MCF 10A (cell line): ENCODE results near the gene IGFBP1. TPM values are rescaled to one million over a fixed set of nuclear protein-coding genes. Genes with fewer than 3 reads are reported as not detected.

Experiments
- BruUV-seq: library from RNA; stranded (reverse); fragments of 400-500 nt; replicated peaks from 2 replicates; lab custom pipeline; 2021; lab: Mats Ljungman, UMichigan
- CTCF ChIA-PET: fragments of 300-600 bp; sonication (Branson Sonifier 250); formaldehyde crosslinking; extraction: SDS; loops from one replicate; lab custom pipeline; 2021; ENCODE audit warnings: antibody characterized with exemption, inconsistent platforms; lab: Yijun Ruan, JAX
- POLR2A ChIA-PET: fragments of 300-600, 350-650 bp; sonication (Branson Sonifier 250); formaldehyde crosslinking; extraction: SDS; loops from one replicate; lab custom pipeline; 2020; ENCODE audit warnings: antibody characterized with exemption, inconsistent platforms; lab: Yijun Ruan, JAX
- DNase-seq: peaks from one replicate; pipeline ENCODE4 v3.0.0-alpha.2; 2018; ENCODE audit not compliant: unreplicated experiment
- H3K27ac Mint-ChIP-seq: one replicate; pipeline ENCODE4 v1.8.0; 2022; ENCODE audit warnings: mild to moderate bottlenecking, low read depth, mixed read lengths; ENCODE audit not compliant: unreplicated experiment
- H3K27me3 Mint-ChIP-seq: one replicate; pipeline ENCODE4 v1.8.0; 2022; ENCODE audit warnings: mixed read lengths; ENCODE audit not compliant: insufficient read depth, unreplicated experiment
- H3K36me3 Mint-ChIP-seq: one replicate; pipeline ENCODE4 v1.8.0; 2022; ENCODE audit warnings: mild to moderate bottlenecking, moderate library complexity, mixed read lengths; ENCODE audit not compliant: insufficient read depth, unreplicated experiment
- H3K4me1 Mint-ChIP-seq: one replicate; pipeline ENCODE4 v1.8.0; 2022; ENCODE audit warnings: mixed read lengths; ENCODE audit not compliant: insufficient read depth, unreplicated experiment
- H3K4me3 Mint-ChIP-seq: one replicate; pipeline ENCODE4 v1.8.0; 2022; ENCODE audit warnings: mild to moderate bottlenecking, moderate library complexity, mixed read lengths; ENCODE audit not compliant: unreplicated experiment
- H3K9me3 Mint-ChIP-seq: one replicate; pipeline ENCODE4 v1.8.0; 2022; ENCODE audit warnings: mixed read lengths; ENCODE audit not compliant: unreplicated experiment
- CTCF ChIP-seq: fragments of 200-600 bp; IDR thresholded peaks from one replicate; pipeline ENCODE4 v1.8.0; 2022; ENCODE audit warnings: antibody characterized with exemption, mild to moderate bottlenecking; ENCODE audit not compliant: unreplicated experiment
- intact Hi-C: fragments of 100-400 bp; cut with micrococcal nuclease; formaldehyde crosslinking; loops from 2 replicates; pipeline ENCODE4 v1.14.1; 2022
- total RNA-seq: library from RNA; stranded (reverse); gene quantifications from 2 replicates; pipeline ENCODE4 v1.2.3, GENCODE V29; 2022

The IGFBP1 gene
- total RNA-seq, 1 experiment from 2014 or later, result not detected

- Mint-ChIP-seq H3K27ac (no peak overlapping the region), H3K36me3 (no peaks in the 10 kb centered on the region), H3K4me1 (no peaks in the 10 kb centered on the region), H3K27me3 (no peaks in the 10 kb centered on the region), H3K4me3 (no peak overlapping the region), H3K9me3 (no peaks in the 10 kb centered on the region)
- ChIA-PET CTCF (interaction anchor here (0.5 to 0.6 kb wide), 2 partner anchors 1376 to 1385 kb away, joined by 3 read pairs; no protein-coding TSS in a partner anchor), POLR2A (no interaction called here)
- intact Hi-C loops, result no loop called here
- TF ChIP-seq CTCF, result no peak
- no TSS peak for BruUV-seq
- no peak for DNase-seq
Measured at GRCh38 chr7:45869426-45869825, 18.9 kb upstream of the IGFBP1 start.

- peak; percentile 42 for DNase-seq
- no TSS peak for BruUV-seq
- ChIA-PET POLR2A (interaction anchor here (0.5 to 1.4 kb wide), 3 partner anchors 9 to 667 kb away, joined by 3 read pairs; no protein-coding TSS in a partner anchor), CTCF (interaction anchor here (0.5 to 1.2 kb wide), 3 partner anchors 45 to 1449 kb away, joined by 3 to 4 read pairs (median 3); no protein-coding TSS in a partner anchor)
- Mint-ChIP-seq H3K9me3 (peaks cover 7% of the 10 kb centered on the region), H3K36me3 (no peaks in the 10 kb centered on the region), H3K4me1 (peaks cover 6% of the 10 kb centered on the region), H3K27ac (no peak overlapping the region), H3K4me3 (no peak overlapping the region), H3K27me3 (no peaks in the 10 kb centered on the region)
- TF ChIP-seq CTCF, result peak; percentile 61
- intact Hi-C loops, result loop anchor here (5.0 kb wide), 2 partner anchors 50 to 480 kb away; partner anchors contain the start of gene IGFBP3
Measured at GRCh38 chr7:45872116-45873034, 15.9 kb upstream of the IGFBP1 start.

- Mint-ChIP-seq H3K27ac (no peak within 1 kb of the TSS), H3K27me3 (no peaks in the 10 kb centered on the region), H3K9me3 (peaks cover 10% of the 10 kb centered on the region), H3K36me3 (no peaks in the 10 kb centered on the region), H3K4me3 (no peak within 1 kb of the TSS), H3K4me1 (peaks cover 6% of the 10 kb centered on the region)
- intact Hi-C loops, result loop anchor here (5.0 kb wide), 2 partner anchors 49 to 479 kb away; partner anchors contain the start of gene IGFBP3
- CTCF ChIA-PET, result interaction anchor here (0.6 to 0.7 kb wide), 2 partner anchors 19 to 20 kb away, joined by 4 to 5 read pairs; no protein-coding TSS in a partner anchor
- POLR2A ChIA-PET, result interaction anchor here (0.5 kb wide), 1 partner anchor 9 kb away, joined by 3 read pairs; no protein-coding TSS in a partner anchor
- DNase-seq, result no peak
- no TSS peak for BruUV-seq
- TF ChIP-seq CTCF, result no peak
Measured at GRCh38 chr7:45873035-45873354, 15.3 kb upstream of the IGFBP1 start, which contains the start of gene CCDC201. CCDC201 (minus strand) TSS chr7:45873082; CDS start chr7:45873007, 75 bp downstream.

- no TSS peak for BruUV-seq
Measured at GRCh38 chr7:45873355-45873754, 14.9 kb upstream of the IGFBP1 start.

More at GRCh38 chr7:45873355-45873754, 14.9 kb upstream of the IGFBP1 start:
- H3K36me3 Mint-ChIP-seq, result no peaks in the 10 kb centered on the region
- intact Hi-C loops, result loop anchor here (5.0 kb wide), 2 partner anchors 49 to 479 kb away; partner anchors contain the start of gene IGFBP3
- H3K27ac Mint-ChIP-seq, result no peak overlapping the region
- ChIA-PET POLR2A (interaction anchor here (0.5 kb wide), 1 partner anchor 9 kb away, joined by 3 read pairs; no protein-coding TSS in a partner anchor), CTCF (interaction anchor here (0.6 to 0.7 kb wide), 2 partner anchors 19 to 20 kb away, joined by 4 to 5 read pairs; no protein-coding TSS in a partner anchor)
- no peak for DNase-seq
- H3K4me3 Mint-ChIP-seq, result no peak overlapping the region
- H3K4me1 Mint-ChIP-seq, result peaks cover 6% of the 10 kb centered on the region
- H3K27me3 Mint-ChIP-seq, result no peaks in the 10 kb centered on the region
- TF ChIP-seq CTCF, result no peak
- peaks cover 10% of the 10 kb centered on the region for H3K9me3 Mint-ChIP-seq
